ENCODE measurements around the gene ZNF577. TPM values are rescaled to one million over a fixed set of nuclear protein-coding genes. Genes with fewer than 3 reads are reported as not detected.

The ZNF577 gene
- total and polyA plus RNA-seq, 2 of the 13 experiments (the other 11 are each of a cell fraction or from before 2014, with no cell fraction given) = 5.7 to 7.6 TPM

GRCh38 chr19:51921949-51922348, 34.2 kb upstream of the ZNF577 start:
- H3K4me2 ChIP-seq (ENCODE audit: low read depth, low read length) = no peak overlapping the region
- peaks cover 74% of the 10 kb centered on the region for H3K9me3 ChIP-seq (ENCODE audit: low read length)
- CTCF ChIA-PET (ENCODE audit: low intra/inter-chr PET ratio, low total read pairs) = no interaction called here
- in situ Hi-C loops (cut with HindIII; ENCODE audit: extremely low pct_ligation_motif_present, low pct_unique_long_range_greater_than_20kb) (no loop called here), intact Hi-C loops (cut with micrococcal nuclease; ENCODE audit: unreplicated experiment) (loop anchor here (10.0 kb wide), 1 partner anchor 83 kb away; the partner anchor contains the start of gene ZNF615)
- H3K79me2 ChIP-seq (ENCODE audit: insufficient read depth, low read length) = no peaks in the 10 kb centered on the region
- DNase-seq (ENCODE audit: low spot score) = no peak
- BruUV-seq (replicated peaks) = no TSS peak
- no peak for FAIRE-seq
- H3K27me3 ChIP-seq (ENCODE audit: control insufficient read depth in 1 of 2, insufficient read depth in 2 of 2, low read length in 2 of 2) = no peaks in the 10 kb centered on the region; a peak in 1 of 5 replicates
- no peaks in the 10 kb centered on the region for H3K36me3 ChIP-seq (replicated peaks in 1 of 2; ENCODE audit: control insufficient read depth in 1 of 2, insufficient read depth in 2 of 2, low read length in 2 of 2)
- peaks cover 22% of the 10 kb centered on the region for H3K4me1 ChIP-seq (ENCODE audit: insufficient read depth, low read length)
- WGBS (ENCODE audit: low lambda C conversion rate) = 44% methylated on average over 7 of the region's 8 CpGs
- H3K4me3 ChIP-seq (replicated peaks in 1 of 3; ENCODE audit: insufficient read depth in 1 of 3, low read depth in 2 of 3, low read length in 3 of 3) = no peak overlapping the region
- no peak overlapping the region for H2AFZ ChIP-seq (ENCODE audit: low read length)
- no peak overlapping the region for H3K9ac ChIP-seq (ENCODE audit: insufficient read depth, low read depth, low read length)
- ATAC-seq = no peak
- POLR2A ChIA-PET = no interaction called here
- H4K20me1 ChIP-seq (ENCODE audit: insufficient read depth, low read length) = no peaks in the 10 kb centered on the region
- no peak overlapping the region for H3K27ac ChIP-seq (ENCODE audit: extremely low read length, insufficient read depth, low read length)
- TF ChIP-seq CCAR2 (optimal IDR thresholded peaks at IDR 0.05; ENCODE audit: low read depth, low read length) = no peak
- no peak for TF ChIP-seq ISL2 (CRISPR knock-in tag; IDR thresholded peaks at IDR 0.05)
- peak; percentile 45 for TF ChIP-seq NCOR1 (IDR thresholded peaks at IDR 0.05; ENCODE audit: borderline replicate concordance, low read length)
- TF ChIP-seq XRCC5 (optimal IDR thresholded peaks at IDR 0.05; ENCODE audit: low read length) = no peak
- peak; percentile 88; the same call in 1 of the 2 replicates for TF ChIP-seq SETDB1 (CRISPR knock-in tag; IDR thresholded peaks at IDR 0.05; ENCODE audit: borderline replicate concordance)
- TF ChIP-seq EED (CRISPR knock-in tag; IDR thresholded peaks at IDR 0.05) = no peak
- TF ChIP-seq ZNF280D (CRISPR knock-in tag; IDR thresholded peaks at IDR 0.05) = peak; percentile 55; the same call in 1 of the 2 replicates
- no peak for TF ChIP-seq ATF4 (CRISPR knock-in tag; IDR thresholded peaks at IDR 0.05)
- no peak for TF ChIP-seq ZNF414 (CRISPR knock-in tag; IDR thresholded peaks at IDR 0.05)
- TF ChIP-seq FOXO4 (CRISPR knock-in tag; conservative IDR thresholded peaks at IDR 0.05) = no peak
- no peak for TF ChIP-seq ZNF230 (CRISPR knock-in tag; IDR thresholded peaks at IDR 0.05)
- no peak for TF ChIP-seq ZNF180 (CRISPR knock-in tag; IDR thresholded peaks at IDR 0.05; ENCODE audit: borderline replicate concordance, low read depth)
- no peak for TF ChIP-seq SAP130 (CRISPR knock-in tag; IDR thresholded peaks at IDR 0.05; ENCODE audit: low read depth)
- no peak for TF ChIP-seq CENPBD1 (CRISPR knock-in tag; IDR thresholded peaks at IDR 0.05; ENCODE audit: borderline replicate concordance, low read depth)
- TF ChIP-seq ZNF274 (CRISPR knock-in tag; IDR thresholded peaks at IDR 0.05) = no peak
- TF ChIP-seq ZNF280B (CRISPR knock-in tag; IDR thresholded peaks at IDR 0.05; ENCODE audit: borderline replicate concordance) = peak; percentile 46; the same call in 1 of the 2 replicates
